MM.1S (cell line): ENCODE measurements around the gene GOLIM4.

Experiments used
- DNase-seq: peaks from one replicate; pipeline ENCODE4 v3.0.0-alpha.2; 2015
- H2AFZ ChIP-seq: fragments of 300-600 bp; sonication (generic); 2 replicates; pipeline ENCODE4 v1.6.0; 2016; ENCODE audit warnings: antibody characterized with exemption, low read length
- H3F3A ChIP-seq: fragments of 300-600 bp; sonication (generic); 2 replicates; pipeline ENCODE4 v1.6.1; 2016; ENCODE audit warnings: mild to moderate bottlenecking, antibody characterized with exemption, low read length, moderate library complexity, mixed read lengths; ENCODE audit not compliant: insufficient read depth
- H3K27ac ChIP-seq: fragments of 300-600 bp; sonication (generic); 2 replicates; pipeline ENCODE4 v1.5.1; 2016; ENCODE audit warnings: mild to moderate bottlenecking, low read length
- H3K27me3 ChIP-seq: fragments of 300-600 bp; sonication (generic); replicated peaks from 2 replicates; pipeline ENCODE4 v1.6.0; 2016; ENCODE audit warnings: low read length; ENCODE audit not compliant: insufficient read depth
- H3K36me3 ChIP-seq: fragments of 300-600 bp; sonication (generic); replicated peaks from 2 replicates; pipeline ENCODE4 v1.6.1; 2016; ENCODE audit warnings: mild to moderate bottlenecking, low read length, mixed read lengths; ENCODE audit not compliant: insufficient read depth
- H3K4me1 ChIP-seq: fragments of 300-600 bp; sonication (generic); 2 replicates; pipeline ENCODE4 v1.6.1; 2016; ENCODE audit warnings: low read length, mixed read lengths
- H3K4me2 ChIP-seq: fragments of 300-600 bp; sonication (generic); 2 replicates; pipeline ENCODE4 v1.6.0; 2016; ENCODE audit warnings: low read depth, low read length
- H3K4me3 ChIP-seq: fragments of 300-600 bp; sonication (generic); 2 replicates; pipeline ENCODE4 v1.5.1; 2016; ENCODE audit warnings: low read length, mixed read lengths
- H3K79me2 ChIP-seq: fragments of 300-600 bp; sonication (generic); 2 replicates; pipeline ENCODE4 v1.6.1; 2016; ENCODE audit warnings: mixed run types, low read length, mixed read lengths
- H3K9ac ChIP-seq: fragments of 300-600 bp; sonication (generic); 2 replicates; pipeline ENCODE4 v1.6.1; 2016; ENCODE audit warnings: low read length, mixed read lengths
- H3K9me2 ChIP-seq: fragments of 300-600 bp; sonication (generic); replicated peaks from 2 replicates; pipeline ENCODE4 v1.6.1; 2016; ENCODE audit warnings: mild to moderate bottlenecking, low read length, mixed read lengths; ENCODE audit not compliant: insufficient read depth
- H3K9me3 ChIP-seq: fragments of 300-600 bp; sonication (generic); replicated peaks from 2 replicates; pipeline ENCODE4 v1.6.1; 2016; ENCODE audit warnings: mild to moderate bottlenecking, low read length, mixed read lengths; ENCODE audit not compliant: insufficient read depth
- H4K20me1 ChIP-seq: fragments of 300-600 bp; sonication (generic); 2 replicates; pipeline ENCODE4 v1.6.1; 2016; ENCODE audit warnings: mild to moderate bottlenecking, low read length, moderate library complexity, mixed read lengths; ENCODE audit not compliant: insufficient read depth
- EZH2 ChIP-seq: fragments of 300-600 bp; sonication (generic); optimal IDR thresholded peaks from 2 replicates; pipeline ENCODE3; 2017; ENCODE audit warnings: low read depth, mild to moderate bottlenecking, antibody characterized with exemption, low read length, mixed read lengths
- EZH2phosphoT487 ChIP-seq: fragments of 300-600 bp; sonication (generic); IDR thresholded peaks from 2 replicates; pipeline ENCODE4 v1.6.1; 2018; ENCODE audit warnings: antibody characterized with exemption, low read length
- TF ChIP-seq, protein P1 (sequence below): fragments of 300-600 bp; sonication (generic); IDR thresholded peaks from 2 replicates; pipeline ENCODE4 v1.5.1; 2016; ENCODE audit warnings: antibody characterized with exemption, low read length, mixed read lengths

GOLIM4 gene

DNA sequence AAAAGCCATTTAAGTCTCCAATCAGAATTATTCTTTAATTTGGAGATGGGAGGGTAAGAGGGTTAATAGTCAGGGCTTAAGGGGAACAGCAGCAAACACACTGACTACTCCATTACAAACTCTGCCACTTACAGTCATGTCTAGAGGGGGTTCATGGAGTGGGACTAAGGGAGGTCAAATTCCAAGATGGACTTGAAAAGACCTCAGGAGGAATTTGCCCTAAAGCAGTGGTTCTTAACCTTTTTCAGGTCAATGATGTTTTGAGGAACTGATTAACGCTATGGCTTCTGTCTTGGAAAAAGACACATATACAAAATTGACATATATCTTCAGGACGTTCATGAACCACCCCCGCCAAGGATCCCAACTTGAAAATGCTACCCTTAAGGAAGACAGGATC is 13.9 kb downstream of the GOLIM4 start:
- Histone ChIP-seq H2AFZ (no peak overlapping the region), H3K4me1 (peaks cover 24% of the 10 kb centered on the region), H3K27me3 (no peaks in the 10 kb centered on the region), H3K79me2 (peaks cover 82% of the 10 kb centered on the region), H3K9me3 (no peaks in the 10 kb centered on the region), H3F3A (peaks cover 6% of the 10 kb centered on the region; the same call in 1 of the 2 replicates), H3K9me2 (no peaks in the 10 kb centered on the region), H3K4me2 (no peak overlapping the region), H3K4me3 (no peak overlapping the region), H3K27ac (no peak overlapping the region), H3K9ac (no peak overlapping the region), H3K36me3 (no peaks in the 10 kb centered on the region), H4K20me1 (no peaks in the 10 kb centered on the region; the same call in 1 of the 2 replicates)
- TF ChIP-seq, protein P1, sequence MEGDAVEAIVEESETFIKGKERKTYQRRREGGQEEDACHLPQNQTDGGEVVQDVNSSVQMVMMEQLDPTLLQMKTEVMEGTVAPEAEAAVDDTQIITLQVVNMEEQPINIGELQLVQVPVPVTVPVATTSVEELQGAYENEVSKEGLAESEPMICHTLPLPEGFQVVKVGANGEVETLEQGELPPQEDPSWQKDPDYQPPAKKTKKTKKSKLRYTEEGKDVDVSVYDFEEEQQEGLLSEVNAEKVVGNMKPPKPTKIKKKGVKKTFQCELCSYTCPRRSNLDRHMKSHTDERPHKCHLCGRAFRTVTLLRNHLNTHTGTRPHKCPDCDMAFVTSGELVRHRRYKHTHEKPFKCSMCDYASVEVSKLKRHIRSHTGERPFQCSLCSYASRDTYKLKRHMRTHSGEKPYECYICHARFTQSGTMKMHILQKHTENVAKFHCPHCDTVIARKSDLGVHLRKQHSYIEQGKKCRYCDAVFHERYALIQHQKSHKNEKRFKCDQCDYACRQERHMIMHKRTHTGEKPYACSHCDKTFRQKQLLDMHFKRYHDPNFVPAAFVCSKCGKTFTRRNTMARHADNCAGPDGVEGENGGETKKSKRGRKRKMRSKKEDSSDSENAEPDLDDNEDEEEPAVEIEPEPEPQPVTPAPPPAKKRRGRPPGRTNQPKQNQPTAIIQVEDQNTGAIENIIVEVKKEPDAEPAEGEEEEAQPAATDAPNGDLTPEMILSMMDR = no peak
- TF ChIP-seq EZH2phosphoT487 (no peak), EZH2 (no peak)
- no peak for DNase-seq

DNA sequence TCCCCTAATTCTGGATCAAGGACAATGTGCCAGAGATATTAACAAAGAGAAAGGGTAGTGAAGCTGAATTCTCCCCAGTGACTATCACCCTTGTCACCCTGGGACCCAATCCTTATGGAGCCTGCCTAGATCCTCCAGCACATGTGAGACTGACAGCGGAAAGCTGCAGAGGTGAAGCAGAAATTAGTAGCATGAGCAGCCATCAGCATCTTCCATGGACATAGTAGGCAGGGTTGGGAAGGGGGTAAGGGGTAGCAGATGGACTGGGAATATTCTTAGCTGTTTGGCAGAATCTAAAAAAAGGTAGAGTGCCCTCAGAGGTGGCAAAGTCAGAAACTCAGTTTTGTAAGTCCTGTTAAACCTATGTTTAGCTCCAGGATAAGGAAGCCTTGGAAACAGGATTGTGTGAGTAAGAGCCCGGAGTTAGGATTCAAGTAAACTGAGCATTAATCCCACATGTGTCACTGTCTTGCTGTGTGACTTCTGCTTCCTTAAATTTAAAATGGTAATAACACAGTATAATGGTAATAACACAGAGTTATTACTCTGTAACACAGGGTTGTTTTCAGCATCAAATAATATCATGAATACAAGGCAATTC is 14.5 kb downstream of the GOLIM4 start:
- H3K9ac ChIP-seq = no peak overlapping the region
- H4K20me1 ChIP-seq = no peaks in the 10 kb centered on the region; the same call in 1 of the 2 replicates
- H3K9me2 ChIP-seq = no peaks in the 10 kb centered on the region
- no peak overlapping the region for H3K4me3 ChIP-seq
- TF ChIP-seq, protein P1 = no peak
- TF ChIP-seq EZH2 = no peak
- no peak for TF ChIP-seq EZH2phosphoT487
- peaks cover 80% of the 10 kb centered on the region for H3K79me2 ChIP-seq
- no peak overlapping the region for H3K4me2 ChIP-seq
- H3K36me3 ChIP-seq = no peaks in the 10 kb centered on the region
- no peaks in the 10 kb centered on the region for H3K9me3 ChIP-seq
- no peak overlapping the region for H3K27ac ChIP-seq
- no peaks in the 10 kb centered on the region for H3K27me3 ChIP-seq
- peaks cover 6% of the 10 kb centered on the region; the same call in 1 of the 2 replicates for H3F3A ChIP-seq
- H2AFZ ChIP-seq = no peak overlapping the region
- peaks cover 19% of the 10 kb centered on the region for H3K4me1 ChIP-seq
- no peak for DNase-seq

DNA sequence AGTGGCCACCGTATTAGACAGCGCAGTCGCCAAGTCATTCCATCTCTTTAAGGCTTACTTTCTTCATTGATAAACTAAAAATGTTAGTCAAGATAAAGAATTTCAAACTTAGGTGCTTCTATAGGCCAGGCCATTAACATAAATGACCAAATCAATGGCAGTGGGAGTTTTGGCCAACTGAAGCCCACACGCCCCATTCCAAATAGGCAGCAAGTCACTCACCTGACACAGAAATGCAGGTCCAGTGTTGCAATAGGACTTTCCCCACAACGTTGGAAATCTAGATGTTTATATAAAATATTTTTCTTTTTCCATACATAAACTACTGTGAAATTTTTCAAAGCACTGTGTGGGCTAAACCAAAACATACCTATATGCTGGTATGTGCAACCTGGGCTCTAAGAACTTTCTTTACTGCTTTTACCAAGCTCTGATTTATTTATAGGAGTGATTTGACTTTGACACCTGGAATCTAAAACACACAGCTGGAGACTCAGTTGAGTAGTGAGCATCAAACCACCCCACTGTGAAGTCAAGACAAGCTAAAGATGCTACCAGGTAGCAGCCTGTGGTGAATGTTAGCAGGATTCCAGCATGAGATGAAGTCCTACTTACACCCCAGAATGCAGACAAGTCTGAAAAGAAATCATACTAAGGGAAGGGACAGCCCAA is 15.1 kb downstream of the GOLIM4 start:
- Histone ChIP-seq H3K9me2 (no peaks in the 10 kb centered on the region), H3K79me2 (peaks cover 76% of the 10 kb centered on the region), H2AFZ (no peak overlapping the region), H3K4me1 (peaks cover 16% of the 10 kb centered on the region), H3K4me2 (no peak overlapping the region), H3K27ac (no peak overlapping the region), H3K4me3 (no peak overlapping the region), H3F3A (peaks cover 3% of the 10 kb centered on the region; the same call in 1 of the 2 replicates), H3K36me3 (no peaks in the 10 kb centered on the region), H3K9ac (no peak overlapping the region), H3K9me3 (no peaks in the 10 kb centered on the region), H3K27me3 (no peaks in the 10 kb centered on the region), H4K20me1 (no peaks in the 10 kb centered on the region; the same call in 1 of the 2 replicates)
- no peak for DNase-seq
- TF ChIP-seq EZH2phosphoT487 (no peak), EZH2 (no peak)
- TF ChIP-seq, protein P1 = no peak
